Stimulated activated naive CD8-positive, alpha-beta T cell treated with anti-CD3 and anti-CD28 coated beads, Interleukin-15, Interleukin-2, amounts not matched to agents 100 ng/mL and 50 ng/mL, for 24 hours (primary cell): ENCODE data around the gene ZDHHC9.

ENCODE experiments used
- H3K27ac Mint-ChIP-seq: one replicate; pipeline ENCODE4 v1.8.0; 2021; ENCODE audit warnings: mild to moderate bottlenecking, mixed read lengths
- H3K27me3 Mint-ChIP-seq: one replicate; pipeline ENCODE4 v1.8.0; 2021; ENCODE audit warnings: mixed read lengths
- H3K36me3 Mint-ChIP-seq: one replicate; pipeline ENCODE4 v1.8.0; 2021; ENCODE audit warnings: low read depth, mixed read lengths
- H3K4me1 Mint-ChIP-seq: one replicate; pipeline ENCODE4 v1.8.0; 2021; ENCODE audit warnings: low read depth, mixed read lengths
- H3K4me3 Mint-ChIP-seq: one replicate; pipeline ENCODE4 v1.8.0; 2021; ENCODE audit warnings: mild to moderate bottlenecking, mixed read lengths
- H3K9me3 Mint-ChIP-seq: one replicate; pipeline ENCODE4 v1.8.0; 2021; ENCODE audit warnings: mixed read lengths

Gene ZDHHC9

GRCh38 chrX:129768586-129769466 lies 74.9 kb downstream of the ZDHHC9 start:
- peaks cover 64% of the 10 kb centered on the region for H3K4me1 Mint-ChIP-seq
- H3K27me3 Mint-ChIP-seq = no peaks in the 10 kb centered on the region
- peak overlapping the region; percentile 41 for H3K4me3 Mint-ChIP-seq
- H3K27ac Mint-ChIP-seq = peak overlapping the region; percentile 81
- H3K36me3 Mint-ChIP-seq = no peaks in the 10 kb centered on the region
- no peaks in the 10 kb centered on the region for H3K9me3 Mint-ChIP-seq

GRCh38 chrX:129768186-129768585 lies 75.5 kb downstream of the ZDHHC9 start:
- Mint-ChIP-seq H3K36me3 (no peaks in the 10 kb centered on the region), H3K4me1 (peaks cover 57% of the 10 kb centered on the region), H3K9me3 (no peaks in the 10 kb centered on the region), H3K27me3 (no peaks in the 10 kb centered on the region), H3K4me3 (no peak overlapping the region), H3K27ac (peak overlapping the region; percentile 81)

- Mint-ChIP-seq H3K4me3 (no peak overlapping the region), H3K9me3 (no peaks in the 10 kb centered on the region), H3K27ac (no peak overlapping the region), H3K27me3 (no peaks in the 10 kb centered on the region), H3K4me1 (peaks cover 44% of the 10 kb centered on the region), H3K36me3 (no peaks in the 10 kb centered on the region)
Measured at GRCh38 chrX:129763666-129764065, 80.0 kb downstream of the ZDHHC9 start.

- H3K4me3 Mint-ChIP-seq = no peak overlapping the region
- no peaks in the 10 kb centered on the region for H3K27me3 Mint-ChIP-seq
- no peak overlapping the region for H3K27ac Mint-ChIP-seq
- no peaks in the 10 kb centered on the region for H3K36me3 Mint-ChIP-seq
- H3K9me3 Mint-ChIP-seq = no peaks in the 10 kb centered on the region
- H3K4me1 Mint-ChIP-seq = peaks cover 44% of the 10 kb centered on the region
Measured at GRCh38 chrX:129762448-129762847, 81.2 kb downstream of the ZDHHC9 start.

GRCh38 chrX:129761596-129761995 lies 82.1 kb downstream of the ZDHHC9 start:
- Mint-ChIP-seq H3K27me3 (no peaks in the 10 kb centered on the region), H3K27ac (peak overlapping the region; percentile 31), H3K4me3 (no peak overlapping the region), H3K9me3 (no peaks in the 10 kb centered on the region), H3K4me1 (peaks cover 46% of the 10 kb centered on the region), H3K36me3 (no peaks in the 10 kb centered on the region)

- H3K36me3 Mint-ChIP-seq = no peaks in the 10 kb centered on the region
- no peaks in the 10 kb centered on the region for H3K27me3 Mint-ChIP-seq
- H3K4me1 Mint-ChIP-seq = peaks cover 52% of the 10 kb centered on the region
- no peak overlapping the region for H3K4me3 Mint-ChIP-seq
- no peaks in the 10 kb centered on the region for H3K9me3 Mint-ChIP-seq
- no peak overlapping the region for H3K27ac Mint-ChIP-seq
Measured at GRCh38 chrX:129760981-129761380, 82.7 kb downstream of the ZDHHC9 start.

GRCh38 chrX:129760155-129760554 lies 83.5 kb downstream of the ZDHHC9 start:
- Mint-ChIP-seq H3K36me3 (no peaks in the 10 kb centered on the region), H3K4me1 (peaks cover 55% of the 10 kb centered on the region), H3K4me3 (no peak overlapping the region)

GRCh38 chrX:129759576-129760061 lies 84.1 kb downstream of the ZDHHC9 start:
- Mint-ChIP-seq H3K36me3 (no peaks in the 10 kb centered on the region), H3K27ac (peak overlapping the region; percentile 79), H3K27me3 (no peaks in the 10 kb centered on the region), H3K9me3 (no peaks in the 10 kb centered on the region), H3K4me3 (no peak overlapping the region), H3K4me1 (peaks cover 59% of the 10 kb centered on the region)

More at GRCh38 chrX:129760155-129760554, 83.5 kb downstream of the ZDHHC9 start:
- Mint-ChIP-seq H3K27me3 (no peaks in the 10 kb centered on the region), H3K27ac (peak overlapping the region; percentile 79), H3K9me3 (no peaks in the 10 kb centered on the region)

GRCh38 chrX:129755779-129756650 lies 87.7 kb downstream of the ZDHHC9 start:
- H3K36me3 Mint-ChIP-seq = no peaks in the 10 kb centered on the region
- no peaks in the 10 kb centered on the region for H3K27me3 Mint-ChIP-seq
- H3K9me3 Mint-ChIP-seq = no peaks in the 10 kb centered on the region
- no peak overlapping the region for H3K27ac Mint-ChIP-seq
- peak overlapping the region; percentile 23 for H3K4me3 Mint-ChIP-seq
- peaks cover 60% of the 10 kb centered on the region for H3K4me1 Mint-ChIP-seq

GRCh38 chrX:129754056-129755024 lies 89.3 kb downstream of the ZDHHC9 start:
- Mint-ChIP-seq H3K4me1 (peaks cover 45% of the 10 kb centered on the region), H3K27me3 (no peaks in the 10 kb centered on the region), H3K27ac (no peak overlapping the region), H3K9me3 (no peaks in the 10 kb centered on the region), H3K36me3 (no peaks in the 10 kb centered on the region), H3K4me3 (no peak overlapping the region)
